ENCODE data around the gene SPATA24. TPM values are rescaled to one million over a fixed set of nuclear protein-coding genes. Genes with fewer than 3 reads are reported as not detected.
"Not testable (repeated sequence)": the region's sequence is repeated elsewhere in the genome, so short reads cannot be mapped to it uniquely, and the experiment has no call there.

SPATA24 gene
- polyA plus RNA-seq, 10 donors = 7.4 to 10.8 (median 10.3) TPM

- not testable (repeated sequence) for DNase-seq
These were observed 48.0 kb downstream of the SPATA24 start for GRCh38 chr5:139355900-139356299.

- no peak for DNase-seq
These were observed 49.7 kb downstream of the SPATA24 start for GRCh38 chr5:139354186-139354585.

- not testable (repeated sequence) for DNase-seq
These were observed 56.0 kb downstream of the SPATA24 start for GRCh38 chr5:139347863-139348262.

Other genes with a start within 250 kb of the SPATA24 start
- 10 to 100 TPM; 21.2 to 33.5 (median 25.3) TPM for gene SIL1, start 205.7 kb downstream of the SPATA24 start, polyA plus RNA-seq (ENCODE audit: insufficient read length in 10 of 10)
- gene MATR3, start 110.3 kb downstream of the SPATA24 start, polyA plus RNA-seq (ENCODE audit: insufficient read length in 10 of 10) = 100 to 1,000 TPM; 262 to 386 (median 338) TPM
- 100 to 1,000 TPM; 111 to 133 (median 119) TPM for gene PAIP2, start 62.2 kb downstream of the SPATA24 start, polyA plus RNA-seq (ENCODE audit: insufficient read length in 10 of 10)
- gene SLC23A1, start 20.8 kb downstream of the SPATA24 start, polyA plus RNA-seq (ENCODE audit: insufficient read length in 10 of 10) = under 1 TPM; 0.09 to 0.69 (median 0.31) TPM
- 1 to 10 TPM in 1 of 10 donors, under 1 TPM in 7, not detected in 2; 0.15 to 1.0 (median 0.57) TPM for gene MZB1, start 14.2 kb downstream of the SPATA24 start, polyA plus RNA-seq (ENCODE audit: insufficient read length in 10 of 10)
- 10 to 100 TPM; 22.4 to 40.5 (median 29.5) TPM for gene PROB1, start 9.0 kb downstream of the SPATA24 start, polyA plus RNA-seq (ENCODE audit: insufficient read length in 10 of 10)
- 10 to 100 TPM; 20.0 to 33.0 (median 25.7) TPM for gene DNAJC18, start 35.4 kb upstream of the SPATA24 start, polyA plus RNA-seq (ENCODE audit: insufficient read length in 10 of 10)
- gene ECSCR, start 58.7 kb upstream of the SPATA24 start, polyA plus RNA-seq (ENCODE audit: insufficient read length in 10 of 10) = 10 to 100 TPM; 28.8 to 40.9 (median 32.3) TPM
- gene SMIM33, start 66.9 kb upstream of the SPATA24 start, polyA plus RNA-seq (ENCODE audit: insufficient read length in 10 of 10) = not detected
- 10 to 100 TPM; 26.5 to 40.3 (median 30.2) TPM for gene STING1, start 78.7 kb upstream of the SPATA24 start, polyA plus RNA-seq (ENCODE audit: insufficient read length in 10 of 10)
- 100 to 1,000 TPM; 104 to 164 (median 120) TPM for gene UBE2D2, start 157.2 kb upstream of the SPATA24 start, polyA plus RNA-seq (ENCODE audit: insufficient read length in 10 of 10)
- gene CXXC5, start 244.3 kb upstream of the SPATA24 start, polyA plus RNA-seq (ENCODE audit: insufficient read length in 10 of 10) = 10 to 100 TPM; 64.9 to 86.7 (median 77.1) TPM